ENCODE results near the gene YARS1. TPM values are rescaled to one million over a fixed set of nuclear protein-coding genes. Genes with fewer than 3 reads are reported as not detected.

YARS1 gene
- total RNA-seq, 1 experiment from 2014 or later: 180 TPM

GRCh38 chr1:32765570-32766327 lies 51.4 kb downstream of the YARS1 start:
- no peak for DNase-seq
- Histone ChIP-seq H4K20me1 (ENCODE audit: insufficient read depth) (peaks cover 23% of the 10 kb centered on the region), H3K27me3 (ENCODE audit: insufficient read depth, low read depth) (no peaks in the 10 kb centered on the region), H3K36me3 (ENCODE audit: low read depth) (peaks cover 21% of the 10 kb centered on the region; the same call in 1 of the 2 replicates), H3K9me2 (ENCODE audit: insufficient read depth) (no peaks in the 10 kb centered on the region), H3K79me2 (ENCODE audit: low read depth) (peaks cover 90% of the 10 kb centered on the region), H3K9me3 (ENCODE audit: insufficient read depth, low read depth) (no peaks in the 10 kb centered on the region), H2AFZ (no peak overlapping the region), H3K4me3 (no peak overlapping the region), H3K4me1 (replicated peaks; ENCODE audit: insufficient read depth) (peaks cover 93% of the 10 kb centered on the region), H3K27ac (peak overlapping the region; percentile 52; the same call in 1 of the 2 replicates), H3F3A (ENCODE audit: insufficient read depth, low read depth) (peaks cover 76% of the 10 kb centered on the region), H3K4me2 (peak overlapping the region; percentile 44; the same call in 1 of the 2 replicates)
- no TSS peak for BruUV-seq (replicated peaks)
- CTCF ChIA-PET: no interaction called here
- POLR2A ChIA-PET (ENCODE audit: unreplicated experiment): no interaction called here
- TF ChIP-seq CTCF (conservative IDR thresholded peaks at IDR 0.05) (no peak), EZH2 (IDR thresholded peaks at IDR 0.05; ENCODE audit: low read depth) (no peak)
- intact Hi-C loops (cut with micrococcal nuclease; ENCODE audit: unreplicated experiment): no loop called here

DNA sequence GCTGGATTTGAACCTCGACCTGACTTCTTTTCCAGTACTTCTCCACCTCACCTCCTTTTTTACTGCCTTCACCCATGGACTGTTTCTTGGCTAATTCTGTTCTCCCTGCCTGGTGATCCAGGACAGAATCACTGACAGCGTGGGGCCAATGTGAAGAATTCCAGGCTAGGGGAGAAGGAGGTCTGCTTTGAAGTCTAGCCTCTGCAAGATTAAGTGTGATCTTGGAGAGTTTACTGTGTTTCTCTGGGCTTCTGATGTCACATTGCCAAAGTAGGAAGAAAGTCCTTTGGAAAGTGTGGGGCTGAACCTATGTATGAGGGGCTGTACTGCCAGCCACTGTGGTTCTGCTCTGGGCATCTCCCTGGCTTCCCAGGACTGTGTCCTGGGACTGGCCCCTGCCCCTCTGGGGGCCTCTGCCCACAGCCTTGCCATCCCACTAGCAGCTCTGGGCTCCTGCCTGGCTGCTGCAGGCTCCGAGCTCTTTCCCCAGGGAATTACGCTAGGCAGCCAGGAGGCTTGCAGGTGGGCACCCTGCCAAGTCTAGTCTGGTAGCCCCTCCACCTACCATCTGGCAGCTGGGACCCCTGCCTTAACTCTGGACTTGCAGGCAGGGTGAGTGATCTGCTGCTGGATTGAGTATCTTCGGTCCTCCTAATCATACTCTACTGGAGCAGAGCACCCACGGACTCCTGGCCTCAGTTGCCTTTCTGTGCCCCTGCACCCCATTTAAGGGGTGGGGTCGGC lies 52.2 kb downstream of the YARS1 start:
- Histone ChIP-seq H3K9me3 (ENCODE audit: insufficient read depth, low read depth) (no peaks in the 10 kb centered on the region), H3K9me2 (ENCODE audit: insufficient read depth) (no peaks in the 10 kb centered on the region), H3K4me1 (replicated peaks; ENCODE audit: insufficient read depth) (peaks cover 97% of the 10 kb centered on the region), H3K27ac (peak overlapping the region; percentile 28; the same call in 1 of the 2 replicates), H4K20me1 (ENCODE audit: insufficient read depth) (peaks cover 23% of the 10 kb centered on the region), H3K27me3 (ENCODE audit: insufficient read depth, low read depth) (no peaks in the 10 kb centered on the region), H3K79me2 (ENCODE audit: low read depth) (peaks cover 90% of the 10 kb centered on the region), H2AFZ (no peak overlapping the region), H3F3A (ENCODE audit: insufficient read depth, low read depth) (peaks cover 81% of the 10 kb centered on the region), H3K36me3 (ENCODE audit: low read depth) (peaks cover 21% of the 10 kb centered on the region; the same call in 1 of the 2 replicates), H3K4me2 (no peak overlapping the region), H3K4me3 (no peak overlapping the region)
- POLR2A ChIA-PET (ENCODE audit: unreplicated experiment): no interaction called here
- CTCF ChIA-PET: no interaction called here
- intact Hi-C loops (cut with micrococcal nuclease; ENCODE audit: unreplicated experiment): no loop called here
- DNase-seq: no peak
- TF ChIP-seq EZH2 (IDR thresholded peaks at IDR 0.05; ENCODE audit: low read depth) (no peak), CTCF (conservative IDR thresholded peaks at IDR 0.05) (no peak)
- BruUV-seq (replicated peaks): no TSS peak

GRCh38 chr1:32763221-32763620 lies 53.9 kb downstream of the YARS1 start:
- Histone ChIP-seq H3K4me3 (no peak overlapping the region), H3K9me3 (ENCODE audit: insufficient read depth, low read depth) (no peaks in the 10 kb centered on the region), H3F3A (ENCODE audit: insufficient read depth, low read depth) (peaks cover 86% of the 10 kb centered on the region), H3K79me2 (ENCODE audit: low read depth) (peaks cover 90% of the 10 kb centered on the region), H3K4me1 (replicated peaks; ENCODE audit: insufficient read depth) (peaks cover 96% of the 10 kb centered on the region), H2AFZ (no peak overlapping the region), H4K20me1 (ENCODE audit: insufficient read depth) (peaks cover 23% of the 10 kb centered on the region), H3K27ac (peak overlapping the region; percentile 99), H3K9me2 (ENCODE audit: insufficient read depth) (no peaks in the 10 kb centered on the region), H3K4me2 (peak overlapping the region; percentile 99; the same call in 1 of the 2 replicates), H3K27me3 (ENCODE audit: insufficient read depth, low read depth) (no peaks in the 10 kb centered on the region), H3K36me3 (ENCODE audit: low read depth) (peaks cover 14% of the 10 kb centered on the region)
- ChIA-PET POLR2A (ENCODE audit: unreplicated experiment) (interaction anchor here (0.7 kb wide), 1 partner anchor 1464 kb away, joined by 4 read pairs; no protein-coding TSS in a partner anchor), CTCF (interaction anchor here (0.7 kb wide), 1 partner anchor 53 kb away, joined by 4 read pairs; no protein-coding TSS in a partner anchor)
- DNase-seq: peak in 1 of 2 experiments; percentile 69
- BruUV-seq (replicated peaks): no TSS peak
- intact Hi-C loops (cut with micrococcal nuclease; ENCODE audit: unreplicated experiment): no loop called here
- TF ChIP-seq CTCF (conservative IDR thresholded peaks at IDR 0.05) (no peak), EZH2 (IDR thresholded peaks at IDR 0.05; ENCODE audit: low read depth) (no peak)

Measured in PC-9 (cell line).